Heart left ventricle (tissue), 16 donors: ENCODE results near the gene ATF6. TPM values are rescaled to one million over a fixed set of nuclear protein-coding genes. Genes with fewer than 3 reads are reported as not detected.

Source experiments
- ATAC-seq, 4 donors: fragments of 200-7000 bp; cut with Tn5 transposase; one replicate each; pipeline ENCODE4 v1.9.1; 2020 to 2022; ENCODE audit warnings: moderate library complexity in 4 of 4, mild to moderate bottlenecking in 3 of 4, moderate number of reproducible peaks in 1 of 4
- DNase-seq, 5 donors: peaks; one replicate each; pipeline ENCODE4 v3.0.0-alpha.2; 2020
- H3K27ac ChIP-seq, 12 donors: fragments of 200-600 bp; sonication (generic) in 4 of 12; one replicate each; pipeline versions ENCODE4 v1.5.0 to v1.8.0; 2016 to 2022; ENCODE audit warnings: mild to moderate bottlenecking in 2 of 12
- H3K27me3 ChIP-seq, 9 donors: fragments of 200-600 bp; sonication (generic) in 2 of 9; one replicate each; pipeline versions ENCODE4 v1.5.1 to v1.8.0; 2016 to 2022; ENCODE audit warnings: mild to moderate bottlenecking in 3 of 9
- H3K36me3 ChIP-seq, 9 donors: fragments of 200-600 bp; sonication (generic) in 2 of 9; one replicate each; pipeline versions ENCODE4 v1.5.0 to v1.8.0; 2018 to 2022; ENCODE audit warnings: mild to moderate bottlenecking in 2 of 9
- H3K4me1 ChIP-seq, 12 donors: fragments of 200-600 bp; sonication (generic) in 4 of 12; one replicate each; pipeline versions ENCODE4 v1.5.0 to v1.8.0; 2016 to 2022; ENCODE audit warnings: mild to moderate bottlenecking in 3 of 12
- H3K4me3 ChIP-seq, 12 donors: fragments of 200-600 bp; sonication (generic) in 4 of 12; one replicate each; pipeline versions ENCODE4 v1.5.0 to v1.8.0; 2017 to 2022; ENCODE audit warnings: mild to moderate bottlenecking in 9 of 12, moderate library complexity in 4 of 12
- H3K9me3 ChIP-seq, 12 donors: fragments of 200-600 bp; sonication (generic) in 4 of 12; one replicate each; pipeline versions ENCODE4 v1.5.0 to v1.8.0; 2016 to 2022; ENCODE audit warnings: mild to moderate bottlenecking in 1 of 12
- CTCF ChIP-seq, 12 donors: fragments of 200-600 bp; sonication (generic) in 4 of 12; IDR thresholded peaks; one replicate each; pipeline versions ENCODE4 v1.5.0 to v1.8.0; 2018 to 2022; ENCODE audit warnings: antibody characterized with exemption in 12 of 12, mild to moderate bottlenecking in 5 of 12
- POLR2A ChIP-seq, 2 donors: fragments of 450-650 bp; IDR thresholded peaks; one replicate each; pipeline ENCODE4 v1.6.1; 2017; ENCODE audit warnings: antibody characterized with exemption in 2 of 2, mild to moderate bottlenecking in 2 of 2, moderate library complexity in 2 of 2
- WGBS, 4 donors: extraction: QIAGEN DNeasy Blood & Tissue Kit in 2 of 4; methylation state at CpG; one replicate each; pipeline versions ENCODE4 v1.1.5 to v1.1.7; 2013 to 2018; 5-methylcytosine and 5-hydroxymethylcytosine counted together
- intact Hi-C, 10 donors: fragments of 100-400 bp; cut with DNase I; formaldehyde crosslinking; loops; one replicate each; pipeline versions ENCODE4 v1.11.1 to v1.14.2; 2022
- polyA plus RNA-seq, 2 donors: library from polyadenylated mRNA; stranded (reverse); fragments of 200-250 nt; gene quantifications; one replicate each; pipeline ENCODE4 v1.2.3, GENCODE V29; 2013
- total RNA-seq, 9 donors: library from RNA; depleted of rRNA in 2 of 9; stranded (reverse); fragments of >200 nt in 2 of 9; fragmentation: NEBNext Ultra II Directional in 3 of 9; extraction: Animal tissue kit (Norgen Biotek cat#: 25700) in 3 of 9; gene quantifications; one replicate each; pipeline versions ENCODE4 v1.1.0 to v1.2.4, GENCODE V29; 2016 to 2023
- donor health status: ischemic (EF 13 %, LVEDD 7.1; RV severe dilation, severe dysfunction).
- donor health status: healthy with polysubstance abuse.
- donor health status: DM: no; HTN: yes; CAD: no.
- donor health status: DM: no; HTN: no; CAD: no.
- donor health status: ischemic (EF 25% LVEDD 6.9; RV normal size, moderate dysfunction).
- donor health status: ischemic (EF 25% LVEDD 5.7; RV mildly dilated, moderate dysfunction).
- donor health status: healthy.
- donor health status: DM: yes; HTN: yes; CAD: no.
- donor health status: ischemic (EF 35%, LVEDD 5.7; RV mildly dilated, moderate dysfunction).
- donor health status: nonischemic (EF 11% LVEDD 7.7; RV severe dilation, severe dysfunction).
- donor health status: DM: yes; HTN: yes; CAD: no.
- donor health status: PGD.
- donor health status: ischemic (EF 29% LVEDD 5.4; RV normal size, mild dysfunction).
- donor health status: nonischemic (EF 23%, LVEDD 6.1; RV moderate dilation, normal function).

The ATF6 gene
- total and polyA plus RNA-seq, 11 donors, result 3.0 to 24.4 (median 16.3) TPM

- H3K9me3 ChIP-seq, result no peaks in the 10 kb centered on the region
- H3K27me3 ChIP-seq, result peaks cover 0 to 19% (median 0%) of the 10 kb centered on the region in 9 donors
- TF ChIP-seq CTCF (IDR thresholded peaks at IDR 0.05) (no peak), POLR2A (IDR thresholded peaks at IDR 0.05) (no peak)
- peak overlapping the region; percentile 50 to 97 (median 80) for H3K4me3 ChIP-seq
- intact Hi-C loops, result loop anchor here in 1 of 10 donors (10.0 kb wide), 1 partner anchor 153 kb away; no protein-coding TSS in a partner anchor
- no peaks in the 10 kb centered on the region for H3K36me3 ChIP-seq
- peak in 1 of 5 donors; percentile 11 for DNase-seq
- H3K27ac ChIP-seq, result peak overlapping the region; percentile 65 to 95 (median 88)
- peaks cover 0 to 42% (median 5%) of the 10 kb centered on the region in 12 donors for H3K4me1 ChIP-seq
- 6 to 14% (median 9%) methylated on average over 16 to 38 of the region's 38 CpGs for WGBS, 4 donors
- peak in 1 of 4 donors; percentile 21 for ATAC-seq
Measured at GRCh38 chr1:161727256-161727924, 38.7 kb upstream of the ATF6 start.

- WGBS, 4 donors, result 73 to 92% (median 84%) methylated on average over 7 of the region's 7 CpGs
- no peak for DNase-seq
- H3K36me3 ChIP-seq, result no peaks in the 10 kb centered on the region
- peaks cover 0 to 19% (median 0%) of the 10 kb centered on the region in 9 donors for H3K27me3 ChIP-seq
- no peak for ATAC-seq
- H3K27ac ChIP-seq, result no peak overlapping the region
- H3K4me1 ChIP-seq, result peaks cover 0 to 46% (median 5%) of the 10 kb centered on the region in 12 donors
- H3K9me3 ChIP-seq, result no peaks in the 10 kb centered on the region
- intact Hi-C loops, result loop anchor here in 1 of 10 donors (10.0 kb wide), 1 partner anchor 154 kb away; no protein-coding TSS in a partner anchor
- H3K4me3 ChIP-seq, result no peak overlapping the region
- TF ChIP-seq CTCF (IDR thresholded peaks at IDR 0.05) (no peak), POLR2A (IDR thresholded peaks at IDR 0.05) (no peak)
Measured at GRCh38 chr1:161728376-161729226, 37.5 kb upstream of the ATF6 start.

- no peak for DNase-seq
- no peaks in the 10 kb centered on the region for H3K36me3 ChIP-seq
- H3K4me1 ChIP-seq, result peaks cover 0 to 52% (median 5%) of the 10 kb centered on the region in 12 donors
- no peak overlapping the region for H3K4me3 ChIP-seq
- peaks cover 0 to 6% (median 0%) of the 10 kb centered on the region in 9 donors for H3K27me3 ChIP-seq
- ATAC-seq, result no peak
- no peaks in the 10 kb centered on the region for H3K9me3 ChIP-seq
- no peak overlapping the region for H3K27ac ChIP-seq
- WGBS, 4 donors, result 72 to 86% (median 78%) methylated on average over 6 of the region's 6 CpGs
- intact Hi-C loops, result loop anchor here in 3 of 10 donors (5.0 to 10.0 kb wide), 2 partner anchors 48 to 245 kb away; no protein-coding TSS in a partner anchor
- TF ChIP-seq CTCF (IDR thresholded peaks at IDR 0.05) (no peak), POLR2A (IDR thresholded peaks at IDR 0.05) (no peak)
Measured at GRCh38 chr1:161730050-161730564, 36.0 kb upstream of the ATF6 start.
